Right atrium auricular region (tissue), 2 donors: ENCODE data around the gene SLC3A2. TPM values are rescaled to one million over a fixed set of nuclear protein-coding genes. Genes with fewer than 3 reads are reported as not detected.
"Not testable (repeated sequence)": the region's sequence is repeated elsewhere in the genome, so short reads cannot be mapped to it uniquely, and the experiment has no call there.

Experiments used
- DNase-seq: peaks from one replicate; pipeline ENCODE4 v3.0.0-alpha.2; 2019; ENCODE audit warnings: low spot score
- H3K27ac ChIP-seq, 2 donors: fragments of 200-600 bp; sonication (generic); 1 replicate in 1 of 2; 2 replicates in 1 of 2; pipeline ENCODE4 v1.5.1; 2016 to 2019
- H3K27me3 ChIP-seq, 2 donors: fragments of 200-600 bp; sonication (generic); one replicate each; pipeline versions ENCODE4 v1.5.1 to v1.6.0; 2017 to 2019
- H3K36me3 ChIP-seq: fragments of 200-600 bp; sonication (generic); one replicate; pipeline ENCODE4 v1.5.1; 2016
- H3K4me1 ChIP-seq, 2 donors: fragments of 200-600 bp; sonication (generic); one replicate each; pipeline versions ENCODE4 v1.5.1 to v1.6.0; 2017 to 2019
- H3K4me3 ChIP-seq, 2 donors: fragments of 200-600 bp; sonication (generic); 1 replicate in 1 of 2; 2 replicates in 1 of 2; pipeline ENCODE4 v1.5.1; 2017 to 2019; ENCODE audit warnings: mild to moderate bottlenecking in 1 of 2, moderate library complexity in 1 of 2
- H3K9me3 ChIP-seq, 2 donors: fragments of 200-600 bp; sonication (generic); one replicate each; pipeline ENCODE4 v1.5.1; 2019
- CTCF ChIP-seq, 2 donors: fragments of 200-600 bp; sonication (generic); IDR thresholded peaks; one replicate each; pipeline ENCODE4 v1.5.1; 2019; ENCODE audit warnings: antibody characterized with exemption in 2 of 2
- total RNA-seq, 2 donors: library from RNA; depleted of rRNA; stranded (reverse); fragments of >200 nt; gene quantifications; one replicate each; pipeline ENCODE4 v1.1.0, GENCODE V29; 2016

Gene SLC3A2
- total RNA-seq, 2 donors from 2014 or later: 27.7 to 64.9 TPM

GRCh38 chr11:62855571-62856332, 24.9 kb upstream of the SLC3A2 start:
- Histone ChIP-seq H3K36me3 (peaks cover 29% of the 10 kb centered on the region), H3K27me3 (no peaks in the 10 kb centered on the region), H3K9me3 (no peaks in the 10 kb centered on the region), H3K4me1 (peaks cover 0 to 32% of the 10 kb centered on the region in 2 donors), H3K27ac (peak overlapping the region; percentile 65 to 70), H3K4me3 (peak overlapping the region; percentile 51 to 78)
- peak in 1 of 2 donors; percentile 19 for TF ChIP-seq CTCF (IDR thresholded peaks at IDR 0.05)
- peak; percentile 96 for DNase-seq

DNA sequence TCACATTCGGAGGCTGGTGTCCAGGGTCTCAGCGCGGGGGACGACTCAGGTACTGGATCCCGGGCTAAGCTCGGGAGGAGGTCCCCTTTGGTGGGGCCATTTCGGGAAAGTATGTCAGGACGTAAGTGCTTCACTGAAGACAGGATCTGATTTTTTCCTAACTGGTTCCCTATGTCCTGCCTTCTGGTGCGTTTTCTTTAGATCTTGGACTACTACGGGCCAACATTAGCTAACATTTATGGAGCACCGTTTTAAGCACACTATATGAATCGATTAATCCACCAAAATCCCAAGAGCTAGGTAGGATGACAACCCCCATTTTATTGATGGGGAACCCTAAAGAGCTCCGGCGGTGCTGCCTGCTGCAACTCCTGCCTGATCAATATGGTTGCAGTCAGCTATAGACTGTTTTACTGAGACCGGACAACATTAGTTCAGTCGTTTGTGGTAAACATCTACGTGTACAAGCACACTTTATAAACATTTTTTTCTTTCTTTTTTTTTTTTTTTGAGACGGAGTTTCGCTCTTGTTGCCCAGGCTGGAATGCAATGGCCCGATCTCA, 24.3 kb upstream of the SLC3A2 start:
- DNase-seq: no peak
- H3K9me3 ChIP-seq: no peaks in the 10 kb centered on the region
- H3K36me3 ChIP-seq: peaks cover 29% of the 10 kb centered on the region
- no peak for TF ChIP-seq CTCF (IDR thresholded peaks at IDR 0.05)
- H3K27ac ChIP-seq: peak overlapping the region; percentile 65 to 70
- H3K4me3 ChIP-seq: peak overlapping the region; percentile 51 to 78
- peaks cover 0 to 32% of the 10 kb centered on the region in 2 donors for H3K4me1 ChIP-seq
- H3K27me3 ChIP-seq: no peaks in the 10 kb centered on the region

GRCh38 chr11:62857541-62857982, 23.1 kb upstream of the SLC3A2 start:
- no peak for TF ChIP-seq CTCF (IDR thresholded peaks at IDR 0.05)
- Histone ChIP-seq H3K4me3 (no peak overlapping the region), H3K9me3 (no peaks in the 10 kb centered on the region), H3K27me3 (no peaks in the 10 kb centered on the region), H3K27ac (no peak overlapping the region), H3K36me3 (peaks cover 17% of the 10 kb centered on the region), H3K4me1 (peaks cover 0 to 32% of the 10 kb centered on the region in 2 donors)
- no peak for DNase-seq

GRCh38 chr11:62858201-62858600, 22.5 kb upstream of the SLC3A2 start:
- H3K27me3 ChIP-seq: no peaks in the 10 kb centered on the region
- no peak for DNase-seq
- no peak for TF ChIP-seq CTCF (IDR thresholded peaks at IDR 0.05)
- peaks cover 11% of the 10 kb centered on the region for H3K36me3 ChIP-seq
- H3K4me1 ChIP-seq: peaks cover 0 to 29% of the 10 kb centered on the region in 2 donors
- no peak overlapping the region for H3K27ac ChIP-seq
- H3K4me3 ChIP-seq: no peak overlapping the region
- no peaks in the 10 kb centered on the region for H3K9me3 ChIP-seq

GRCh38 chr11:62859281-62859703, 21.4 kb upstream of the SLC3A2 start:
- H3K4me1 ChIP-seq: peaks cover 0 to 18% of the 10 kb centered on the region in 2 donors

GRCh38 chr11:62860835-62861563, 19.7 kb upstream of the SLC3A2 start:
- no peak for DNase-seq
- no peaks in the 10 kb centered on the region for H3K27me3 ChIP-seq

More at GRCh38 chr11:62859281-62859703, 21.4 kb upstream of the SLC3A2 start:
- not testable (repeated sequence) for H3K27me3 ChIP-seq, H3K36me3 ChIP-seq, H3K9me3 ChIP-seq, DNase-seq, H3K27ac ChIP-seq, H3K4me3 ChIP-seq

DNA sequence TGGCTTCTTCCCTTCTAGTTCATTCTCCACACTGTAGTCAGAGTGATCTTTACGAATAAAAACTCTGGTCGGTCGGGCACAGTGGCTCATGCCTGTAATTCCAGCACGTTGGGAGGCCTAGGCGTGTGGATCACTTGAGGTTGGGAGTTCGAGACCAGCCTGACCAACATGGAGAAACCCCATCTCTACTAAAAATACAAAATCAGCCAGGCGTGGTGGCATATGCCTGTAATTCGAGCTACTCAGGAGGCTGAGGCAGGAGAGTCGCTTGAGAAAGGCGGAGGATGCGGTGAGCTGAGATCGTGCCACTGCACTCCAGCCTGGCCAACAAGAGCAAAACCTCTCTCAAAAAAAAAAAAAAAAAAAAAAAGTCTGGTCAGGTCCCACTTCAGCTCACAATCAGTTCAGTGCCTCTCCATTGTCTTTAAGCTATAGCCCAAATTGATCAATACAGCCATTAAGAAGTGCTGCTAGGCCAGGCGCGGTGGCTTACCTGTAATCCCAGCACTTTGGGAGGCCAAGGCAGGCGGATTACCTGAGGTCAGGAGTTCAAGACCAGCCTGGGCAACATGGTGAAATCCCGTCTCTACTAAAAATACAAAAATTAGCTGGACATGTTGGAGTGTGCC, 19.0 kb upstream of the SLC3A2 start:
- H3K4me1 ChIP-seq, H3K27ac ChIP-seq, H3K36me3 ChIP-seq, H3K9me3 ChIP-seq, DNase-seq, H3K4me3 ChIP-seq, H3K27me3 ChIP-seq: not testable (repeated sequence)

More at GRCh38 chr11:62860835-62861563, 19.7 kb upstream of the SLC3A2 start:
- Histone ChIP-seq H3K4me3 (no peak overlapping the region), H3K27ac (peak overlapping the region in 1 of 2 donors; percentile 30), H3K9me3 (no peaks in the 10 kb centered on the region), H3K4me1 (peaks cover 0 to 10% of the 10 kb centered on the region in 2 donors), H3K36me3 (no peaks in the 10 kb centered on the region)
- TF ChIP-seq CTCF (IDR thresholded peaks at IDR 0.05): no peak
